Stimulated activated CD8-positive, alpha-beta memory T cell treated with anti-CD3 and anti-CD28 coated beads, Interleukin-12 subunit alpha, Interleukin-12 subunit beta, amount 100 ng/mL, for 24 hours (primary cell): Measurements from ENCODE around the gene YTHDF1.

Source experiments
- DNase-seq: peaks from one replicate; pipeline ENCODE4 v3.0.0-alpha.2; 2020; ENCODE audit errors: extremely low read depth

YTHDF1 gene

DNA sequence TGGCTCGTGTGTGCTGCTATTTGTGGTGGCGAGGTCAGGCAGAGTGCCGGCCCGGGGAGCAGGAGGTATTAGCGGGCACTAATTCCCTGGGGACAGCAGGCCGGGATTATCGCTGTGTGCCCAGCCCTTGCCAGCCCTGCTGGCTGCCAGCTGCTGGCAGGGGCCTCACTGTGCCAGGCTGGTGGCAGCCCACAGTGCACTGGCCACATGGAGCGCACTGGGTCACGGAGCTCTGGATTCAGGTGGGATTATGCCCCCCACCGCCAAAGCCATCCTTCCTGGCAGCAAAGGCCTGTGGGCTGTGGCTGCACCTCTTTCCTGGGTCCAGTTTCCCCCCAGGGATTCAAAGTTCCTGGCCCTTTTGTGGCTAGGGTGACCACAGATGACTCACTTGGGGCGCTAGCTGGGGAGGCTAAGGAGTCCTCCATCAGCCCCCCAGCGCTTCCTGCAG, 59.7 kb downstream of the YTHDF1 start:
- no peak for DNase-seq

DNA sequence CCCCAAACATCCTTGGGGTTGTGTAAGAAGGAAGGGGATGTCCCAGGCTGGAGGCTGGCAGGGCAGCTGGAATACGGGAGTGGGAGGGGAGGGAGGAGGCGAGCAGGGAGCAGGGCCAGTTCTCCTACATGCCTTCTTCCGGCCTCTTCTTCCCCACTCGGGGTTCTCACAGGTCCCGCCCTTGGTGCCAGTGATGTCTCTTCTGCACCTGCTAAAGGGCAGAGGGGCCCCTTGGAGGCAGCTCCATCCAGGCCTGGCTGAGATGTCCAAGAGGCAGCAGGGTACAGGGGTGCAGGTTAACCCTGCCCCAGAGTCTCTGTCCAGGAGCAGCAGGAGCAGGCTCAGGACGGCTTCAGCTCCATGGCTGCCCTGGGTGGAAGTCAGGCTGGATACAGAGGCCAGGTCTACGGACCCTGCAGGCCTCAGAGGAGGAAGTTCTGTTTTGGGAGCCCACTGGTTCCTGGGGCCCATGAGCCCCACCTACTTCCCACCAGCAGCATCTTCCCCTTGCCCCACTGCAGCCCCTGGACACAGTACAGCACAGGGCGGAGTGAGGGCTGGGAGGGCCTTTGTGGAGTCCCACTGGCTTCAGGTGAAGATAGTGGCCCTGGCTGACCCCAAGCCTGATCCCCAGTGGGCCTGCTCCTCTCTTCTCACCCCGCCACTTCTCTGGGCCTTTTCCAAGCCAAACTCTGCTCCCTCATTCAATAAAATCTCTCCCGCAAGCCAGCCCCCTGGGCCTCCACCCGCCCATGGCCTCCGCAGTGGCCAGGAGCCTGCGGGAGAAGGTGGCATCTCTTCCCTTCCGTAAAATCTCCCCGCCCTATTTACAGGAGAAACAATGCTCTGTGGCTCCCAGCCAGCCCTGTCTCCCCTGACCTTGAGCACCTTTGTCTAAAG, 60.4 kb downstream of the YTHDF1 start:
- DNase-seq, result no peak

DNA sequence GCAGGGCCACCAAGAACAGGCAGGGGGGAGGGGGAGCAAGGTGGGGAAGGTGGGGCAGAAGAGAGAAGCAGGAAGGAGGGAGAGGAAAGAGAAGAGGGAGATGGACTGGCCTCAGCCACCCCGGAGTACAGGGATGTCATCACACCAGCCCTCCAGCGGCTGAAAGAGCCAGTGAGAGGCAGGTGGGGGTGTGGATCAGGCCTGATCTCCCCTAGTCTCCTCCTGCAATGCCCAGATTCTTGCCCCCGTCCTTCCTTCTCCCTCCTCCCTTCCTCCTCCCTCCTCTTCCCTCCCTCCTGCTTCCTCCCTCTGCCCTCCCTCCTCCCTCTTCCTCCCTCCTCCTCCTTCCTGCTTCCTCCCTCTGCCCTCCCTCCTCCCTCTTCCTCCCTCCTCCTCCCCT, 61.5 kb downstream of the YTHDF1 start:
- no peak for DNase-seq

- DNase-seq, result no peak
Measured at GRCh38 chr20:63153254-63154221, 62.4 kb downstream of the YTHDF1 start.

DNA sequence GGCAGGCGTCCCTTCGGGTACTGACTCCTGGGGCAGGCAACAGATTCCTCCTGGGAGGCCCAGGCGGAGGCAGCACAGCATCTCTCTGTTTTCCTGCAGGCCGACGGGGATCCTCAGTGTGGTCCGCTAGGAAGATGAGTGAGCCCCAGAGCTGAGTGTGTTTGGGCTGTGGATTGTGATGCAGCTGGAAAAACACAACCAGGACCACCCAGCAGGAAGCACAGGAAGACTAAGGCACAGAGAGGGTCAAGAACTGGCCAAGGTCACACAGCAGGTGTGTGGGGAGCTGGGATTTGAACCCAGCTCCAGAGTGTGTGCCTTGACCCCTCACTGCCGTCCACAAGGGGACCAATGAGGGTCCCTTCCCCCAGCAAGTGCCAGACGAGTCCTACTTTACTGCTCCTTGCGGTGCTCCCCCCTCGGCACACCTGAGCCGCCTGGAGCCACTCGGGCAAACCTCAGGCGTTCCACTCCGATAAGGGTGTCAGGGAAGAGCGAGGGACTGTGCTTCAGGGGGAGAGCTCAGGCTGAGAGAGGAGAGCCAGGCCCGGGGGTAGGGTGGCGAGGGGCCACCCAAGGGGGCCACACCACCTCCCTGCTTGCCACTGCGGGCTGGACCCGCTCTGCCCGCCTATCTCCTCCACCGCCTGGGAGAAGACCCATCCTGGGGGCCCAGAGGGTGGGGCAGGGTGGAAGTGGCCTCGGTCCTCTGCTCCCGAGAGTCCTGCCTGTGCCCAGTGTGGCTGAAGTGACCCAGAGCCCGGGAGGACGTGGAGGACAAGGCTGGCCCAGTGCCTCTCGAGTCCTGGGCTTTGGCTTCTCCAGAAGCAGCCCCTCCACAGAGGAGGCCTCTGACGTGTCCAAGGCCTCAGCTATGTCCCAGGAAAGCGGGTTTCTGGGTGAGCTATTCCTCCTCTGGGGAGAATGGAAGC, 63.3 kb downstream of the YTHDF1 start:
- no peak for DNase-seq

- no peak for DNase-seq
Measured at GRCh38 chr20:63151554-63152321, 64.2 kb downstream of the YTHDF1 start.

- DNase-seq, result no peak
Measured at GRCh38 chr20:63150911-63151531, 64.9 kb downstream of the YTHDF1 start.

- no peak for DNase-seq
Measured at GRCh38 chr20:63150391-63150898, 65.5 kb downstream of the YTHDF1 start.

GRCh38 chr20:63149531-63150192, 66.3 kb downstream of the YTHDF1 start:
- DNase-seq, result no peak

- no peak for DNase-seq
Measured at GRCh38 chr20:63148696-63149095, 67.2 kb downstream of the YTHDF1 start.

GRCh38 chr20:63147532-63147931, 68.4 kb downstream of the YTHDF1 start:
- DNase-seq, result no peak
